Measurements from ENCODE around the gene FIBCD1. TPM values are rescaled to one million over a fixed set of nuclear protein-coding genes. Genes with fewer than 3 reads are reported as not detected.

Gene FIBCD1
- total and polyA plus RNA-seq, 7 experiments from 2014 or later = not detected

DNA sequence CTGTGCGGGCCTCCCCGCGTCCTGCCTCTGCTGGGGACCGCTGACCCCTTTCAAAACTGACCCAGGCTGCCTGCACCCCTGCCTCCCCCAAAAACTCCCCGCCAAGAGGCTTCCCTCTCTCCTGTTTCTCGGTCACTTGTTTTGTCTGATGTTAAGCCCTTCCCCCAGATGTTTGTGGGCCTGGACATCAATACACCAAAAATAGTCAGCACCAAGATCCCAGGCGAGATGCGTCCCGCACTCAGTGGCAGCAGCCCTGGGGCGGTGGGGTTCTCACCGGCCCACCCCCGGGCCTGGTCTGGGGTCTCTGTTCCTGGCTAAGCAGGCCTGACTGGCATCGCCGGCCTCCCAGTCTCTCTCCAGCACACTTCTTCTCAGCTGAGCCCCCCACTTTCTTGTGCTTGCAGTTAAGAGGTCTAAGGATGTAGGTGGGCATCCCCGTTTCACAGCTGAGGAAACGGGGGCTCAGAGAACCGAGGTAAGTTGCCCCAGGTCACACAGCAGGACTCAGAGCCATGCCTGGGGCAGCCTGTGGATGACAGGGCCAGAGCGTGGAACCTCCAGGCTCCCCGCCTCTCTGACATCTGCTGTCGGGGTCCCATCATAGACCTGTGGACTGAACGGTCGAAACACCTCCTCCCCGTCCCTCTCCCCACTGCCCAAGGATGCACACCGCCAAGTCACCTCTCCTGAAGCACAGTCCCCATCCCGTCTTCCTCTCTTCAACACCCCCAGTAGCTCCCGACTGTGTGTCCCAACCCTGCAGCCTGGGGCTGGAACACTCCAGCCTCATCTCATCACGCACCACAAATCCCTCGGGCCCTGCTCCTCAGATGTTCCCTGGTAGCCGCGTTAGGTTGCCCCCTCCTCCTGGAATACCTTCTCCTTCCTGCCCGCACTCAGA lies 16.8 kb downstream of the FIBCD1 start:
- ChIA-PET POLR2A (no interaction called here), CTCF (no interaction called here)
- Histone ChIP-seq H3K36me3 (ENCODE audit: control insufficient read depth in 2 of 3, insufficient read depth in 3 of 3, low read length in 3 of 3) (no peaks in the 10 kb centered on the region), H3K4me1 (ENCODE audit: control insufficient read depth in 2 of 2, insufficient read depth in 2 of 2, low read length in 2 of 2) (no peaks in the 10 kb centered on the region), H3K9me3 (ENCODE audit: control insufficient read depth in 2 of 3, low read length in 3 of 3) (no peaks in the 10 kb centered on the region), H3K27ac (ENCODE audit: low read depth, low read length) (no peak overlapping the region), H3K4me3 (ENCODE audit: low read length) (no peak overlapping the region), H3K27me3 (ENCODE audit: control insufficient read depth in 2 of 2, insufficient read depth in 2 of 2, low read length in 2 of 2) (no peaks in the 10 kb centered on the region)
- Mint-ChIP-seq H3K36me3 (no peaks in the 10 kb centered on the region), H3K4me1 (no peaks in the 10 kb centered on the region), H3K27me3 (peaks cover 0 to 16% (median 0%) of the 10 kb centered on the region in 5 donors), H3K27ac (peak overlapping the region in 1 of 9 donors; percentile 19), H3K4me3 (no peak overlapping the region), H3K9me3 (no peaks in the 10 kb centered on the region)
- DNase-seq = no peak
- no peak for ATAC-seq
- intact Hi-C loops (cut with micrococcal nuclease) = no loop called here

- DNase-seq (no peak), ATAC-seq (no peak)
- Histone ChIP-seq H3K27me3 (ENCODE audit: control insufficient read depth in 2 of 2, insufficient read depth in 2 of 2, low read length in 2 of 2) (no peaks in the 10 kb centered on the region), H3K27ac (ENCODE audit: low read depth, low read length) (no peak overlapping the region), H3K36me3 (ENCODE audit: control insufficient read depth in 2 of 3, insufficient read depth in 3 of 3, low read length in 3 of 3) (no peaks in the 10 kb centered on the region), H3K9me3 (ENCODE audit: control insufficient read depth in 2 of 3, low read length in 3 of 3) (no peaks in the 10 kb centered on the region), H3K4me3 (ENCODE audit: low read length) (no peak overlapping the region), H3K4me1 (ENCODE audit: control insufficient read depth in 2 of 2, insufficient read depth in 2 of 2, low read length in 2 of 2) (no peaks in the 10 kb centered on the region)
- intact Hi-C loops (cut with micrococcal nuclease) = no loop called here
- Mint-ChIP-seq H3K36me3 (no peaks in the 10 kb centered on the region), H3K27ac (no peak overlapping the region), H3K27me3 (peaks cover 0 to 21% (median 0%) of the 10 kb centered on the region in 5 donors), H3K4me1 (no peaks in the 10 kb centered on the region), H3K9me3 (no peaks in the 10 kb centered on the region), H3K4me3 (no peak overlapping the region)
- POLR2A ChIA-PET = no interaction called here
- CTCF ChIA-PET = no interaction called here
These were observed 17.6 kb downstream of the FIBCD1 start for GRCh38 chr9:130921300-130921988.

DNA sequence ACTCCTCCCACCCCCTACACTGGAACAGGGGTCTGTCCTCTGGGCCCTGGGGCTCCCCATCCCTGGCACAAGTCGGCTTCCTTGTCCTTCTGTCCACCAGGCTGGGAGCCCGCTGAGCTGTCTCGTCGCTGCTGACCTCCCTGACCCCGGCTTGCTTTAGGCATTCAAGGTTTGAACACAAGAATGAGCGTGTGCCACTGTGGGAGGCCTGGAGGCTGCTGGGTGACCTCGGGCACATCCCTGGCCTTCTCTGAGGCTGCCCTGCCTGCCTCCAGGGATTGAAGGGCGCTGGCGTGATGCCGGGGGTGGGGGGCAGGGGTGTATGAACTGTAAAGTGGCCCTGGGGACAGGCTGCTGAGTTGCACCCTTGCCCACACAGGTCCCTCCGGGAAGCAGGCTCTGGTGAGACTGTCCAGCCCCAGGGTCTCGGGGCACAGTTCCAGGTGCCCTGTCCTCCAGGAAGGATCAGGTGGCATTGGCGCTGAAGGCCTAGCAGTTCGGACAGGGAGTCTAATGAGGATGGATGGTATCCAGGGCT lies 18.2 kb downstream of the FIBCD1 start:
- Histone ChIP-seq H3K27ac (ENCODE audit: low read depth, low read length) (no peak overlapping the region), H3K4me3 (ENCODE audit: low read length) (no peak overlapping the region), H3K9me3 (ENCODE audit: control insufficient read depth in 2 of 3, low read length in 3 of 3) (no peaks in the 10 kb centered on the region), H3K4me1 (ENCODE audit: control insufficient read depth in 2 of 2, insufficient read depth in 2 of 2, low read length in 2 of 2) (no peaks in the 10 kb centered on the region), H3K27me3 (ENCODE audit: control insufficient read depth in 2 of 2, insufficient read depth in 2 of 2, low read length in 2 of 2) (no peaks in the 10 kb centered on the region), H3K36me3 (ENCODE audit: control insufficient read depth in 2 of 3, insufficient read depth in 3 of 3, low read length in 3 of 3) (no peaks in the 10 kb centered on the region)
- ATAC-seq (no peak), DNase-seq (no peak)
- CTCF ChIA-PET = no interaction called here
- POLR2A ChIA-PET = no interaction called here
- Mint-ChIP-seq H3K9me3 (no peaks in the 10 kb centered on the region), H3K27ac (no peak overlapping the region), H3K27me3 (peaks cover 0 to 21% (median 0%) of the 10 kb centered on the region in 5 donors), H3K4me3 (no peak overlapping the region), H3K36me3 (no peaks in the 10 kb centered on the region), H3K4me1 (no peaks in the 10 kb centered on the region)
- intact Hi-C loops (cut with micrococcal nuclease) = no loop called here

DNA sequence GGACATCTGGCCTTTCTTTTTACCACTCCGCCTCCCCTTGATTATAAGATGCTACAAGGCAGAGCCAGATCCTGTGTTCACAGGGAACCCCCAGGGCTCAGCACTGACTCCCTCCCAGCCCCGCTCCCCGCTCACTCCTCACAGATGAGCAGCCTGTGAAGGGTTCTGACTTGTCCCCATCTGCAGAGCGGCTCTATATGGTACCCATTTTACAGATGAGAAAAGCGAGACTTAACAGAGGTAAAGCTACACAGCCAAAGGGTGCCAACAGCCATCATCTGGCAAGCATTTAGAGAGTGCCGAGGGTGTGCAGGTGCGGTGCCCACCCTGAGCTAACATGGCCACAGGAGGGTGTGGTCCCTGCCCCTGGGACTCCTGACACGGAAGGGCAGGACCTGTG lies 18.8 kb downstream of the FIBCD1 start:
- intact Hi-C loops (cut with micrococcal nuclease) = no loop called here
- no peaks in the 10 kb centered on the region for H3K4me1 Mint-ChIP-seq
- no peaks in the 10 kb centered on the region for H3K27me3 ChIP-seq (ENCODE audit: control insufficient read depth in 2 of 2, insufficient read depth in 2 of 2, low read length in 2 of 2)

GRCh38 chr9:130919559-130920145 lies 19.4 kb downstream of the FIBCD1 start:
- H3K4me1 ChIP-seq (ENCODE audit: control insufficient read depth in 2 of 2, insufficient read depth in 2 of 2, low read length in 2 of 2) = no peaks in the 10 kb centered on the region
- ATAC-seq = no peak
- H3K4me3 Mint-ChIP-seq = no peak overlapping the region

More for the DNA sequence above, 18.8 kb downstream of the FIBCD1 start:
- POLR2A ChIA-PET = no interaction called here
- Mint-ChIP-seq H3K9me3 (no peaks in the 10 kb centered on the region), H3K36me3 (no peaks in the 10 kb centered on the region), H3K4me3 (no peak overlapping the region), H3K27me3 (peaks cover 0 to 21% (median 0%) of the 10 kb centered on the region in 5 donors), H3K27ac (no peak overlapping the region)
- Histone ChIP-seq H3K36me3 (ENCODE audit: control insufficient read depth in 2 of 3, insufficient read depth in 3 of 3, low read length in 3 of 3) (no peaks in the 10 kb centered on the region), H3K27ac (ENCODE audit: low read depth, low read length) (no peak overlapping the region), H3K4me1 (ENCODE audit: control insufficient read depth in 2 of 2, insufficient read depth in 2 of 2, low read length in 2 of 2) (no peaks in the 10 kb centered on the region), H3K4me3 (ENCODE audit: low read length) (no peak overlapping the region), H3K9me3 (ENCODE audit: control insufficient read depth in 2 of 3, low read length in 3 of 3) (no peaks in the 10 kb centered on the region)
- DNase-seq (no peak), ATAC-seq (no peak)
- CTCF ChIA-PET = no interaction called here

GRCh38 chr9:130918826-130919558 lies 20.1 kb downstream of the FIBCD1 start:
- H3K4me3 Mint-ChIP-seq = no peak overlapping the region
- H3K27ac Mint-ChIP-seq = no peak overlapping the region
- H3K27me3 ChIP-seq (ENCODE audit: control insufficient read depth in 2 of 2, insufficient read depth in 2 of 2, low read length in 2 of 2) = no peaks in the 10 kb centered on the region
- peaks cover 0 to 21% (median 0%) of the 10 kb centered on the region in 5 donors for H3K27me3 Mint-ChIP-seq
- intact Hi-C loops (cut with micrococcal nuclease) = no loop called here
- no peaks in the 10 kb centered on the region for H3K9me3 Mint-ChIP-seq
- no peak overlapping the region for H3K27ac ChIP-seq (ENCODE audit: low read depth, low read length)
- H3K36me3 ChIP-seq (ENCODE audit: control insufficient read depth in 2 of 3, insufficient read depth in 3 of 3, low read length in 3 of 3) = no peaks in the 10 kb centered on the region
- POLR2A ChIA-PET = no interaction called here
- ATAC-seq (no peak), DNase-seq (no peak)
- H3K4me3 ChIP-seq (ENCODE audit: low read length) = no peak overlapping the region
- H3K9me3 ChIP-seq (ENCODE audit: control insufficient read depth in 2 of 3, low read length in 3 of 3) = no peaks in the 10 kb centered on the region
- no peaks in the 10 kb centered on the region for H3K36me3 Mint-ChIP-seq
- CTCF ChIA-PET = no interaction called here
- H3K4me1 ChIP-seq (ENCODE audit: control insufficient read depth in 2 of 2, insufficient read depth in 2 of 2, low read length in 2 of 2) = no peaks in the 10 kb centered on the region
- H3K4me1 Mint-ChIP-seq = no peaks in the 10 kb centered on the region

More at GRCh38 chr9:130919559-130920145, 19.4 kb downstream of the FIBCD1 start:
- Mint-ChIP-seq H3K9me3 (no peaks in the 10 kb centered on the region), H3K27me3 (peaks cover 0 to 21% (median 0%) of the 10 kb centered on the region in 5 donors), H3K27ac (no peak overlapping the region), H3K36me3 (no peaks in the 10 kb centered on the region), H3K4me1 (no peaks in the 10 kb centered on the region)
- Histone ChIP-seq H3K9me3 (ENCODE audit: control insufficient read depth in 2 of 3, low read length in 3 of 3) (no peaks in the 10 kb centered on the region), H3K36me3 (ENCODE audit: control insufficient read depth in 2 of 3, insufficient read depth in 3 of 3, low read length in 3 of 3) (no peaks in the 10 kb centered on the region), H3K4me3 (ENCODE audit: low read length) (no peak overlapping the region), H3K27ac (ENCODE audit: low read depth, low read length) (no peak overlapping the region), H3K27me3 (ENCODE audit: control insufficient read depth in 2 of 2, insufficient read depth in 2 of 2, low read length in 2 of 2) (no peaks in the 10 kb centered on the region)
- ChIA-PET POLR2A (no interaction called here), CTCF (no interaction called here)
- intact Hi-C loops (cut with micrococcal nuclease) = no loop called here
- no peak for DNase-seq

All from naive thymus-derived CD4-positive, alpha-beta T cell (primary cell).